Measurements from ENCODE around the gene PDGFB. TPM values are rescaled to one million over a fixed set of nuclear protein-coding genes. Genes with fewer than 3 reads are reported as not detected.

PDGFB gene
- total RNA-seq, 2 donors from 2014 or later: 17.5 to 51.2 TPM

GRCh38 chr22:39173787-39174497 lies 70.8 kb downstream of the PDGFB start:
- intact Hi-C loops (cut with DNase I): loop anchor here in 1 of 2 donors (5.0 to 10.0 kb wide), 2 partner anchors 61 to 133 kb away; no protein-coding TSS in a partner anchor
- DNase-seq (no peak), ATAC-seq (no peak)

Other genes starting within 250 kb of the PDGFB start
- gene APOBEC3C, start 230.7 kb downstream of the PDGFB start, total RNA-seq: 10 to 100 TPM; 24.1 to 28.1 TPM
- gene APOBEC3D, start 223.9 kb downstream of the PDGFB start, total RNA-seq: 1 to 10 TPM; 1.2 to 1.3 TPM
- 1 to 10 TPM; 5.2 to 6.6 TPM for gene APOBEC3F, start 204.1 kb downstream of the PDGFB start, total RNA-seq
- 1 to 10 TPM; 4.6 to 6.8 TPM for gene APOBEC3G, start 167.7 kb downstream of the PDGFB start, total RNA-seq
- under 1 TPM in 1 of 2 donors, not detected in 1; 0.35 TPM for gene APOBEC3H, start 147.7 kb downstream of the PDGFB start, total RNA-seq
- 10 to 100 TPM; 54.5 to 63.7 TPM for gene CBX7, start 92.3 kb downstream of the PDGFB start, total RNA-seq
- gene RPL3, start 74.6 kb upstream of the PDGFB start, total RNA-seq: 1,000 to 10,000 TPM in 1 of 2 donors, 100 to 1,000 TPM in 1; 796 to 1,078 TPM
- 10 to 100 TPM; 48.3 to 60.8 TPM for gene SYNGR1, start 105.0 kb upstream of the PDGFB start, total RNA-seq
- gene TAB1, start 154.8 kb upstream of the PDGFB start, total RNA-seq: 10 to 100 TPM; 14.1 to 16.8 TPM
- gene MGAT3, start 212.0 kb upstream of the PDGFB start, total RNA-seq: 10 to 100 TPM; 11.6 to 13.7 TPM

Data from left cardiac atrium (tissue), 4 donors.